Activated T-cell treated with anti-CD3 and anti-CD28 coated beads, Interleukin-2, amount 50 U/mL, for 1 hour (primary cell): ENCODE results near the gene SCUBE1.
A peak's percentile ranks its signal among the peaks of the same experiment; 100 is the strongest.

Experiments used
- DNase-seq: peaks from one replicate; pipeline ENCODE4 v3.0.0-alpha.2; 2020

Gene SCUBE1

GRCh38 chr22:43343262-43343669, at the start of gene SCUBE1:
Gene SCUBE1 (minus strand): TSS chr22:43343372. CDS start chr22:43343261, 111 bp downstream.
- peak; percentile 56 for DNase-seq

GRCh38 chr22:43392385-43392989, 49.3 kb upstream of the SCUBE1 start:
- DNase-seq = no peak

DNA sequence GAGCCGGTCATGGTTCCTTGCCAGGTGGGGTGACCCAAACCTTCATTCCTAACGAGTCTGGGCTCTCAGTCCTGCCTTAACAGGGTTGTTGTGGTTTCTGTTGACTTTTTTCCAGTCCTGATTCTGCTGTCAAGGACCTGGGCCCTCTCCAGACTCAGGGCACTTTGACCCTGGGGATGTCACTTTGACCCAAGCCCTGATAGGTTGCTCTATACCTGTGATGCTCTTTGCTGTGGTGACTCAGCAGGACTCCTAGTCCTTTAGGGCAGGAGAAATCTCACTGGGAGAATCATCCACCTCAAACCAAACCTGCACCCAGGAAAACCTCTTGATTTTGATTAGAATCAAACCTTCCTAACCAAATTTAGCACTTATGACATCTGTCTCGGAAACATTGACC, 48.1 kb upstream of the SCUBE1 start:
- no peak for DNase-seq

- no peak for DNase-seq
These were observed 47.7 kb upstream of the SCUBE1 start for GRCh38 chr22:43390872-43391271.

GRCh38 chr22:43390166-43390565, 47.0 kb upstream of the SCUBE1 start:
- no peak for DNase-seq

DNA sequence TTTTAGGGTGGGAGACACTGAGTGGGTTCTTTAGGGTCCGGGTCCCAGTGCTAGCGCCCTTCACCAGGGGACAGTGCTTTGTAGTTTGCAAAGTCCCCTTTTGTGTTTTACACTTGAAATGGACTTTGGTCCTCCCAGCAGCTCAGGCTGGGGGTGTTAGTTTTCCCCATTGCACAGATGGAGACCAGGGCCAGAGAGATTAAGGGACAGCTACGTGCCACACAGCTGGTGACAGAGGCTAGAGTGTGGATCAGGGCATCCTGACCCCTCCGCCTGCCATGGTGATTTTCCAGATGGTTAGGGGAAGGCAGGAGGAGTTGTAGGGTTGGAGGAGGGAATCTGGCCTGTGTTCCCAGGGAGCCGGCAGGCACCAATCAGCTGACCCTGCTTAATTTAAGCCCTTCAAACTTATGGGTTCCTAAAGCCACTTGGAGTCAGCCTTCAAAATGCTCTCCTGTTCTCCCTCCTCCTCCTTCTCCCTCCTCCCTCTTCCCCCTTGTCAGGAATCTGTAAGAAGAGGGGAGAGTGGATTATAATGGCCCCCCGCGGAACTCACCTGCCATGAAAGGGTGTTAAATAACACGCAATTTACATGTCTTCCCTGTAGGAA, 46.2 kb upstream of the SCUBE1 start:
- DNase-seq = no peak

- peak; percentile 78 for DNase-seq
These were observed 45.3 kb upstream of the SCUBE1 start for GRCh38 chr22:43388420-43388851.

DNA sequence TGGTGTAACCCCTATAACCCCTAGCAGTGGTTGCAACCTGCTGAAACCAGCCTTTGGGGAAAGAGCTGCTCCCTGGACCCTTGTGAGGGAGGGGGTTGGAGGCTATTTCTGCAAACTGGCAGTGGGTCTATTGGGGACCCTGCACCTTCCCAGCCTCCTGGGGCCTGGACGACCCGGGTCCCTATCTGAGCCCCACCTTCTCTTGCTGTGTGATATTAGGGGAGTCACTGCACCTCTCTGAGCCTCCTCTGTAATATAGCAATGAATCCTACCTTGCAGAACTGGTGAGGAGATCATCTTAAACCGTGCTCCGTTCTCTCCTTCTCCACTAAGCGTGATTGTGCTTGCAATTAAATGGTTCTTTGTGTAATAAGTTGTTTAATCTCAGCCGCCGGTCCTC, 44.6 kb upstream of the SCUBE1 start:
- DNase-seq = no peak

GRCh38 chr22:43385770-43386641, 42.8 kb upstream of the SCUBE1 start:
- peak; percentile 74 for DNase-seq

GRCh38 chr22:43384863-43385262, 41.7 kb upstream of the SCUBE1 start:
- no peak for DNase-seq

DNA sequence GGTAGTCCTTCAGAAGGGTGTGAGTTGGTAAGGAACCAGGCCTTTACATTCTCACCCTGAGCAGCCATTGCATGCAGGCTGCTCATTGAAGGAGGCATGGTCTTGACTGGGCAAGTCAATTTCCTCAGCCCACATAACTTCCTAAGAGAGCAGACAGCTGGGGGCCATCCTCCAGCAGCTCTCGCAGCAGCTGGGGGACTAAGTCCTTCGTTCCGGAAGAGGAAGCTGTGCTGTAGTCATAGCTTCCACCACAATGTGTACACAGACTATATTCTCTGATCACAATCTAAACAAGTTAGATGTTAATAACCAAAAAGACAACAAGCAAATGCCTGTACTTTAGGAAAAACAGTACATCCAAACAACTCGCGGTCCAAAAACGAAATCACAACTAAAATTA, 38.5 kb upstream of the SCUBE1 start:
- DNase-seq = no peak

GRCh38 chr22:43377896-43378704, 34.9 kb upstream of the SCUBE1 start:
- no peak for DNase-seq

GRCh38 chr22:43377548-43377895, 34.4 kb upstream of the SCUBE1 start:
- no peak for DNase-seq

- peak; percentile 46 for DNase-seq
These were observed 33.8 kb upstream of the SCUBE1 start for GRCh38 chr22:43376765-43377547.

DNA sequence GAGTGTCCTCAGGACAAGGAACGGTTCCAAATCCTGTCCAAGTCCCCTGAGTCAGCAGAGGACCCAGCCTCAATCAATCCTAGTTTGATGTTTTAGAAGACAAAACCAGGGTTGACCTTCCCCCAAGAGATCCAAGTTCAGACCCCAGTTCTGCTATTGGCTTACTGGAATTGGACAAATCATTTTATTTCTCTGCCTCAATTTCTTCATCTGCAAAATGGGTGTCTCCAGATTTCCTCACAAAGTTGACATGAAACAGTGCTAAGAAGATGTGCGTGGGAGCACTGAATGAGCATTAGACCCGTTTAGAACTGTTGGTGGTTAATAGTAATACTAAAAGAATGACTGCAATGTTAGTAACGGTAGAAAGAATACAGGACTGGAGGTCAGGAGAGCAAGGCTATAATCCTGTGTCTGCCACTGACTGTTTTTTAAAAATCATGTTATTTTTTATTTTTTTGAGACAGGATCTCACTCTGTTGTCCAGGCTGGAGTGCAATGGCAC, 32.8 kb upstream of the SCUBE1 start:
- no peak for DNase-seq

GRCh38 chr22:43370036-43370435, 26.9 kb upstream of the SCUBE1 start:
- no peak for DNase-seq

- DNase-seq = no peak
These were observed 22.7 kb upstream of the SCUBE1 start for GRCh38 chr22:43365715-43366440.

GRCh38 chr22:43364169-43364435, 20.9 kb upstream of the SCUBE1 start:
- DNase-seq = no peak

DNA sequence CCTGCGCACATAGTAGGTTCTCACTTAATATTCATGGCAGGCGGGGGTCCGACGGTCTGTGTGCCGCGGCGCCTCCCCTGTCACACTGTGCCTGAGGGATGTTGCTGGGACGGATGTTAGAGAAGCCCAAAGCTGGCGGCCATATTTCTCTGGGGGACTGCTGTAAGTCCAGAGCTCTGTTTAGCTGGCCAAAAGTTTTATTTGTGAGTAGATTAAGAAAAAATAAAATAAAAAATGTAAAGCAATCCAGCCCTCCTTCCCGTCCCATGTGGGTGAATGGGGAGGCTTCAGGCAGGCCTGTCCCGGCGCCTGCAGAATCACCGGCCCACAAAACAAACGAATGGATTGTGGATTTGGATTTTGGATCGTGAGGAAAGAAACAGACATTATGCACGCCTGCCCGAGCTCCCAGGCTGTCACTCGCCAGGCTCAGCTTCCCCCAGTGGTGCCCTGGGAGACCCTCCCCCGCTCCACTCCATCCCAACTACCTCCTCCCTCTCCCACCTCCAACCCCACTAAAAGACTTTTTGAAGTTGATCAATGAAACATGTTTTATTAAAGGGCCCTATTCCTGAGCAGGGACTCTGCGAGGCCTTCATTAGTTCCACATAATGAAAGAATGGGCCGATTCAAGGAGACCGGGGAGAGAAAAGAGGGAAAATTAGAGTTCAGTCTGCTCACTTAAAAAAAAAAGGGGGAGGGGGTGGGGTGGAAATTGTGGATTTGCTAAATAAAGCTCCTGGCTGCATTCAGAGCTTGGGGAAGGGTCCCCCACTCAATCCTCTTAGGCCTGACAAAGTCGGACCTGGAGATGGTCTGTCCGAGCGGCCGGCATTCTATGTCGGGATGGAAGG, 20.4 kb upstream of the SCUBE1 start:
- no peak for DNase-seq

DNA sequence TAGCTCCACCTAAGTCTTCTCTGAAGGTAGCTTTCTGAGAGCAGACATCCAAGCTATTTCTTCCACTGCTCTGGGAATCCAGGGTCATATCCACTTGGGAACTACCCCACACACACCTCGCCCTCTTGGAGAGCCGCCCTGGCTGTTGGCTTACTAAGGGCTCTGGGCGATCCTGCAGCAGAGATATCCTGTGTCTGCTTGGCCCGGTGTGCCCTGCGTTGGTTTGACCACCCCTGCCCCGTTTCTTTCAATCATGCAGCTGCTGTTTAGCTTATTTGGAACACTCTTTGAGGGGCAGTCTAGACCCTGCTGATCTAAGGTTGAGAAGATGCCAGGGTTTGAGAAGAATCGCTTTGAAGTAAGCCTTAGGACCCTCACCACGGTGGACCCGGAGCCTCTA, 17.4 kb upstream of the SCUBE1 start:
- no peak for DNase-seq

GRCh38 chr22:43356881-43357280, 13.7 kb upstream of the SCUBE1 start:
- no peak for DNase-seq
